IPS DF 6.9 (cell line): Measurements from ENCODE around the gene RSBN1.
"Not testable (repeated sequence)": the region's sequence is repeated elsewhere in the genome, so short reads cannot be mapped to it uniquely, and the experiment has no call there.

Source experiments
- DNase-seq: peaks from one replicate; pipeline ENCODE4 v3.0.0-alpha.2; 2013; ENCODE audit warnings: low read depth, low spot score
- H3K27ac ChIP-seq: one replicate; pipeline ENCODE4 v1.5.1; 2013; ENCODE audit warnings: low read length, control low read depth
- H3K27me3 ChIP-seq: 2 replicates; pipeline ENCODE4 v1.6.1; 2013; ENCODE audit warnings: mild to moderate bottlenecking, low read length; ENCODE audit not compliant: control insufficient read depth, insufficient read depth
- H3K36me3 ChIP-seq: 2 replicates; pipeline ENCODE4 v1.6.1; 2013; ENCODE audit warnings: low read length; ENCODE audit not compliant: control insufficient read depth, insufficient read depth
- H3K4me1 ChIP-seq: 2 replicates; pipeline ENCODE4 v1.6.1; 2013; ENCODE audit warnings: low read length; ENCODE audit not compliant: control insufficient read depth, insufficient read depth
- H3K4me3 ChIP-seq: 2 replicates; pipeline ENCODE4 v1.5.1; 2013; ENCODE audit warnings: mild to moderate bottlenecking, low read length
- H3K9me3 ChIP-seq: 2 replicates; pipeline ENCODE4 v1.6.1; 2013; ENCODE audit warnings: low read length, inconsistent platforms; ENCODE audit not compliant: control insufficient read depth, insufficient read depth
- WGBS: extraction: QIAGEN DNeasy Blood & Tissue Kit; methylation state at CpG from one replicate; pipeline ENCODE4 v1.1.7; 2013; ENCODE audit warnings: mixed read lengths, missing lambda C conversion rate; ENCODE audit not compliant: insufficient read length, insufficient coverage; 5-methylcytosine and 5-hydroxymethylcytosine counted together

RSBN1 gene

DNA sequence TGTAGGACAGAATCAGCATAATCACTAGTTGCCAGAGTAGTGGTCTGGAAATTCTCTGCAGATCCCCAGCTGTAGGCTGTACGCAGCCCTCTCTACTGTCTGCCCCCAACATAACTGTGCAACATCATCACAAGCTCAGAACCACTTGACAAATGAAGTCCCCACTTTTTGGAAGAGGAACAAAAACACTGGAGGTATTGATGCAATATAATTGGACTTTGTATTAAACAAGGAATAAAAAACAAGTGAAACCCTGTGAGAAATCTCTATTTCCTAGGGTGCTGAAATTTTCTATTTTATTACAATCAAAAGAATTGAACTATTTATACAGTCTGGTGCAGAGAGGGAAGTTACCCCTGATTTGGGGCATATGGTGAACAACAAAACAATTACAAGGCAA, 68.2 kb downstream of the RSBN1 start:
- Histone ChIP-seq H3K9me3 (no peaks in the 10 kb centered on the region), H3K27me3 (no peaks in the 10 kb centered on the region), H3K36me3 (no peaks in the 10 kb centered on the region; the same call in 1 of the 2 replicates), H3K4me1 (no peaks in the 10 kb centered on the region), H3K27ac (no peak overlapping the region), H3K4me3 (no peak overlapping the region)
- DNase-seq, result no peak
- WGBS, result no CpG with 5 or more reads among the region's 1 CpG

DNA sequence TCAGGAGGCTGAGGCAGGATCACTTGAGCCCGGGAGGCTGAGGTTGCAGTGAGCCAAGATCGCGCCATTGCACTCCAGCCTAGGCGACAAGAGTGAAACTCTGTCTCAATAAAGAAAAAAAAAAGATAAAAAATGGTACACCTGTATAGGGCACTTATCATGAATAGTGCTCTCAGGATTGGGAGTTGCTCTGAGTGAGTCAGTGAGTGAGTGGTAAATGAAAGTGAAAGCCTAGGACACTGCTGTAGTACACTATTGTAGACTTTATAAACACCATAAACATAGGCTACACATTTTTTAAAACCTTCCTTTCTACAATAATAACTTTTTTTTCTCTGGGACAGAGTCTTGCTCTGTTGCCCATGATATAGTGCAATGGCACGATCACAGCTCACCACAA, 69.8 kb downstream of the RSBN1 start:
- no CpG with 5 or more reads among the region's 5 CpGs for WGBS
- Histone ChIP-seq H3K4me1 (no peaks in the 10 kb centered on the region), H3K27me3 (no peaks in the 10 kb centered on the region), H3K4me3 (no peak overlapping the region), H3K27ac (no peak overlapping the region), H3K9me3 (no peaks in the 10 kb centered on the region), H3K36me3 (no peaks in the 10 kb centered on the region; the same call in 1 of the 2 replicates)
- no peak for DNase-seq

DNA sequence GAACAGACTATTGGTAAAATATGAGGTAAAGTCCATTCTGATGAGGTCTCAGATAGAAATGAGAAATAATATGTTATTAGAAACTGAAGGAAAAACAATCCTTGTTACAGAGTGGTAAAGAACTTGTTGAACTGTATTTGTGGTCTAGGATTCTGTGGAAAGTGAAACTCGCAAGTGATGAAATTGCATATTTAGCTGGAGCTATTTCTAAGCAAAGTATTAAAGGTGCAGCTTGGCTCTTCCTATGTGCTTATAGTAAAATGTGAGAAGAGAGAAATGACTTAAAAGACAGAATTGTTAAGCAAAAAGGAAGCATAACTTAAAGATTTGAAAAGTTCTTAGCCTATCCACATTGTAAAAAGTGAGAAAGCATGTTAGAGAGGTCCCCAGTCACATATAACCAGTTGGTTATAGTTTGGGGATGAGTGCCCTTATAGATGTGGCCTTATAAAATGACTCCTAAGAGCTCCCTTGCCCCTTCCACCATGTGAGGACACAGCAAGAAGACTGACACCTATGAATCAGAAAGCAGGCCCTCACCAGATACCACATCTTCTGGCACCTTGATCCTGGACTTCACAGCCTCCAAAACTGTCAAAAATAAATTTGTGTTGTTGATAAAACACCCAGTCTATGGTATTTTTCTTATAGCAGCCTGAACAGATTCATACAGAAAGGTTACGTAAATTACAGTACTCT, 77.8 kb downstream of the RSBN1 start:
- no peak overlapping the region for H3K27ac ChIP-seq
- no CpG with 5 or more reads among the region's 2 CpGs for WGBS
- DNase-seq, result no peak
- H3K9me3 ChIP-seq, result no peaks in the 10 kb centered on the region
- H3K4me1 ChIP-seq, result no peaks in the 10 kb centered on the region
- H3K27me3 ChIP-seq, result no peaks in the 10 kb centered on the region
- H3K36me3 ChIP-seq, result no peaks in the 10 kb centered on the region; the same call in 1 of the 2 replicates
- no peak overlapping the region for H3K4me3 ChIP-seq

DNA sequence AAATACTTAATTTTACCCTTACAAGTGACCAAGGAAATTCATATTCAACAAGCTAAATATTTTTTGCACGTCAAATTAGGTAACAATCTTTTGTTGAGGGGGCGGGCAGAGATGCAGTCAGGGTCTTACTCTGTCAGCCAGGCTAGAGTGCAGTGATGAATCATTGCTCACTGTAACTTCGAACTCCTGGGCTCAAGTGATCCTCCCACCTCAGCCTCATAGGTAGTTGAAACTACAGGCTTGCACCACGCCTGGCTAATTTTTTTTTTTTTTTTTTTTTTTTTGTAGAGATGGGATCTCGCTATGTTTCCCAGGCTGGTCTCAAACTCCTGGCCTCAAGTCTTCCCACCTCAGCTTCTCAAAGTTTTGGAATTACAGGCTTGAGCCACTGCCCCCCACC, 79.5 kb downstream of the RSBN1 start:
- Histone ChIP-seq H3K9me3 (no peaks in the 10 kb centered on the region), H3K27me3 (no peaks in the 10 kb centered on the region), H3K4me1 (no peaks in the 10 kb centered on the region), H3K36me3 (no peaks in the 10 kb centered on the region; the same call in 1 of the 2 replicates), H3K27ac (no peak overlapping the region), H3K4me3 (no peak overlapping the region)
- WGBS, result no CpG with 5 or more reads among the region's 5 CpGs
- DNase-seq, result no peak

DNA sequence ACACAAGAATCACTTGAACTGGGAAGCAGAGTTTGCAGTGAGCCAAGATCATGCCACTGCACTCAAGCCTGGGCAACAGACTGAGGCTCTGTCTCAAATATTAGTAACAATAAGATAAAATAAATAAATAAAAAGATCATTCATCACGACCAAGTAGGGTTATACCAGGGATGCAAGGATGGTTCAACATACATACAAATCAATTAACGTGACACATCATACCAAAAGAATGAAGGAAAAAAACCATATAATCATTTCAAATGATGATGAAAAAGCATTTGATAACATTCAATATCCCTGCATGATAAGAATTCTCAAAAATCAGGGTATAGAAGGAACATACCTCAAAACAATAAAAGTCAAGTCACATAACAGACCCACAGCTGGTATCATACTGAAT, 91.3 kb downstream of the RSBN1 start:
- no peaks in the 10 kb centered on the region for H3K4me1 ChIP-seq
- no CpG with 5 or more reads among the region's 2 CpGs for WGBS
- H3K4me3 ChIP-seq, result no peak overlapping the region
- DNase-seq, result no peak
- H3K9me3 ChIP-seq, result peaks cover 4% of the 10 kb centered on the region
- no peak overlapping the region for H3K27ac ChIP-seq
- 0 out of 2 replicates have a peak, but pooled peaks cover 3% of the 10 kb centered on the region for H3K36me3 ChIP-seq
- no peaks in the 10 kb centered on the region for H3K27me3 ChIP-seq

DNA sequence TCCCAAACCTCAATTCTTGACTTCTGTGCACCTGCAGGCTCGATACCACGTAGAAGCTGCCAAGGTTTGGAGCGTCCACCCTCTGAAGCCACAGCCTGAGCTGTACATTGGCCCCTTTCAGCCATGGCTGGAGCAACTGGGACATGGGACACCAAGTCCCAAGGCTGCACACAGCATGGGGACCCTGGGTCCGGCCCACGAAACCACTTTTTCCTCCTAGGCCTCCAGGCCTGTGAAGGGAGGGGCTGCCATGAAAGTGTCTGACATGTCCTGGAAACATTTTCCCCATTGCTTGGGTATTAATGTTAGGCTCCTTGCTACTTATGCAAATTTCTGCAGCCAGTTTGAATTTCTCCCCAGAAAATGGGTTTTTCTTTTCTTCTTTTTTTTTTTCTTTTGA, 93.7 kb downstream of the RSBN1 start:
- H3K36me3 ChIP-seq, H3K27me3 ChIP-seq, H3K4me3 ChIP-seq, DNase-seq, H3K9me3 ChIP-seq, H3K27ac ChIP-seq, H3K4me1 ChIP-seq: not testable (repeated sequence)
- WGBS, result no CpG with 5 or more reads among the region's 5 CpGs

DNA sequence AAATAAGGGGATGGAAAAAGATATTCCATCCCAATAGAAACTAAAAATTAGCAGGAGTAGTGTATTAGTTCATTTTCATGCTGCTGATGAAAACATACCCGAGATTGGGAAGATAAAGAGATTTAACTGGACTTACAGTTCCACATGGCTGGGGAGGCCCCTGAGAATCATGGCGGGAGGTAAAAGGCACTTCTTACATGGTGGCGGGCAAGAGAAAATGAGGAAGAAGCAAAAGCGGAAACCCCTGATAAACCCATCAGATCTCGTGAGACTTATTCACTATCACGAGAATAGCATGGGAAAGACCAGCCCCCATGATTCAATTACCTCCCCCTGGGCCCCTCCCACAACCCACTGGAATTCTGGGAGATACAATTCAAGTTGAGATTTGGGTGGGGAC, 94.8 kb downstream of the RSBN1 start:
- H3K4me1 ChIP-seq, DNase-seq, H3K27ac ChIP-seq, H3K27me3 ChIP-seq, H3K9me3 ChIP-seq, H3K4me3 ChIP-seq, H3K36me3 ChIP-seq: not testable (repeated sequence)
- no CpG with 5 or more reads among the region's 6 CpGs for WGBS

DNA sequence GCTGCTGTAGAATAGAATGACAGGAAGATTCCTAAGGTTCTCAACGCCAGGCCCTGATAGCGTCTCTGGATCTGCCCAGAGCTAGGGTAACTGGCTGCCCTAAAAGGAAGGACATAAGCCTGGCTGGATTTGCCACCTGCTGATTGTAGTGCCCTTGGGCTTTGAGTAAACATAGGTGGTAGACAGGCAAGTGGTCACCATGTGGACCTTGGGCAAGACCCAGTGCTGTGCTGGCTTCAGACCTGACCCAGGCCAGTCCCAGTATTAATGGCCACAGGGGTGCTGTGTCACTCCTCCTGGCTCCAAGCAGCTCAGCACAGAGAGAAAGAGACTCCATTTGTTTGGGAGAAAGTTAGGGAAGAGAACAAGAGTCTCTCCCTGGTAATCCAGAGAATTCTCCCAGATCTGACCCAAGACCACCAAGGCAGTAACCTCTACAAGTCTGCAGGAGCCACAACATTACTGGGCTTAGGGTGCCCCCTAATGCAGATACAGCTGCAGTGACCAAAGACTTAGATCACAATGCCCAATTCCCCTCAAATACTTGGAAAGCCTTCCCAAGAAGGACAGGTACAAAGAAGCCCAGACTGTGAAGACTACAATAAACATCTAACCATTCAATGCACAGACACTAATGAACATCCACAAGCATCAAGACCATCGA, 97.5 kb downstream of the RSBN1 start:
- Histone ChIP-seq H3K27ac (no peak overlapping the region), H3K27me3 (no peaks in the 10 kb centered on the region), H3K4me1 (no peaks in the 10 kb centered on the region), H3K36me3 (peaks cover 5% of the 10 kb centered on the region; the same call in 1 of the 2 replicates), H3K9me3 (peaks cover 4% of the 10 kb centered on the region), H3K4me3 (no peak overlapping the region)
- no peak for DNase-seq
- WGBS, result no CpG with 5 or more reads among the region's 3 CpGs
